ENCODE data around the gene ATF6B.

ATF6B gene

GRCh38 chr6:32111424-32112066 is 16.5 kb downstream of the ATF6B start:
- no peak for TF ChIP-seq GATA3 (IDR thresholded peaks at IDR 0.05; ENCODE audit: low read depth, low read length)

GRCh38 chr6:32110632-32111031 is 17.4 kb downstream of the ATF6B start:
- no peak for TF ChIP-seq GATA3 (IDR thresholded peaks at IDR 0.05; ENCODE audit: low read depth, low read length)
- no peak for TF ChIP-seq GATA2 (IDR thresholded peaks at IDR 0.05; ENCODE audit: low read depth, low read length)

- TF ChIP-seq GATA2 (IDR thresholded peaks at IDR 0.05; ENCODE audit: low read depth, low read length) (no peak), GATA3 (IDR thresholded peaks at IDR 0.05; ENCODE audit: low read depth, low read length) (no peak)
Measured at GRCh38 chr6:32109765-32110160, 18.3 kb downstream of the ATF6B start.

GRCh38 chr6:32109114-32109764 is 18.8 kb downstream of the ATF6B start, which contains the start of gene TNXB:
TNXB (minus strand) TSS chr6:32109338; CDS start chr6:32098198, 11,140 bp downstream.
- TF ChIP-seq GATA3 (IDR thresholded peaks at IDR 0.05; ENCODE audit: low read depth, low read length) (no peak), GATA2 (IDR thresholded peaks at IDR 0.05; ENCODE audit: low read depth, low read length) (no peak)

- TF ChIP-seq GATA3 (IDR thresholded peaks at IDR 0.05; ENCODE audit: low read depth, low read length) (no peak), GATA2 (IDR thresholded peaks at IDR 0.05; ENCODE audit: low read depth, low read length) (no peak)
Measured at GRCh38 chr6:32108727-32109113, 19.3 kb downstream of the ATF6B start.

- no peak for TF ChIP-seq GATA2 (IDR thresholded peaks at IDR 0.05; ENCODE audit: low read depth, low read length)
- TF ChIP-seq GATA3 (IDR thresholded peaks at IDR 0.05; ENCODE audit: low read depth, low read length) = no peak
Measured at GRCh38 chr6:32108094-32108627, 19.9 kb downstream of the ATF6B start.

GRCh38 chr6:32107406-32107805 is 20.6 kb downstream of the ATF6B start:
- TF ChIP-seq GATA2 (IDR thresholded peaks at IDR 0.05; ENCODE audit: low read depth, low read length) = no peak

GRCh38 chr6:32105433-32105832 is 22.6 kb downstream of the ATF6B start:
- TF ChIP-seq GATA3 (IDR thresholded peaks at IDR 0.05; ENCODE audit: low read depth, low read length) (no peak), GATA2 (IDR thresholded peaks at IDR 0.05; ENCODE audit: low read depth, low read length) (no peak)

GRCh38 chr6:32102255-32102654 is 25.8 kb downstream of the ATF6B start:
- no peak for TF ChIP-seq GATA2 (IDR thresholded peaks at IDR 0.05; ENCODE audit: low read depth, low read length)
- no peak for TF ChIP-seq GATA3 (IDR thresholded peaks at IDR 0.05; ENCODE audit: low read depth, low read length)

- no peak for TF ChIP-seq GATA3 (IDR thresholded peaks at IDR 0.05; ENCODE audit: low read depth, low read length)
- TF ChIP-seq GATA2 (IDR thresholded peaks at IDR 0.05; ENCODE audit: low read depth, low read length) = no peak
Measured at GRCh38 chr6:32097364-32097763, 30.7 kb downstream of the ATF6B start.

- TF ChIP-seq GATA2 (IDR thresholded peaks at IDR 0.05; ENCODE audit: low read depth, low read length) (no peak), GATA3 (IDR thresholded peaks at IDR 0.05; ENCODE audit: low read depth, low read length) (no peak)
Measured at GRCh38 chr6:32096394-32097258, 31.4 kb downstream of the ATF6B start.

GRCh38 chr6:32096087-32096393 is 32.0 kb downstream of the ATF6B start:
- TF ChIP-seq GATA3 (IDR thresholded peaks at IDR 0.05; ENCODE audit: low read depth, low read length) (no peak), GATA2 (IDR thresholded peaks at IDR 0.05; ENCODE audit: low read depth, low read length) (no peak)

GRCh38 chr6:32095338-32096086 is 32.5 kb downstream of the ATF6B start:
- TF ChIP-seq GATA2 (IDR thresholded peaks at IDR 0.05; ENCODE audit: low read depth, low read length) (no peak), GATA3 (IDR thresholded peaks at IDR 0.05; ENCODE audit: low read depth, low read length) (no peak)
